Frontal cortex (tissue), 4 donors: Measurements from ENCODE around the gene EFNB1. TPM values are rescaled to one million over a fixed set of nuclear protein-coding genes. Genes with fewer than 3 reads are reported as not detected.
"Not testable (repeated sequence)": the region's sequence is repeated elsewhere in the genome, so short reads cannot be mapped to it uniquely, and the experiment has no call there.

ENCODE experiments used
- DNase-seq, 2 donors: peaks; one replicate each; pipeline ENCODE4 v3.0.0; 2012; ENCODE audit warnings: low spot score in 2 of 2
- FAIRE-seq: peaks from 2 replicates; lab custom pipeline; 2012; peaks lifted over from hg19 to GRCh38; lab: Jason Lieb, UNC
- total RNA-seq: library from RNA; depleted of rRNA; stranded (reverse); fragments of >200 nt; gene quantifications from one replicate; pipeline ENCODE4 v1.2.3, GENCODE V29; 2014
- donor health status: control.
- donor health status: control.
- donor health status: control.

The EFNB1 gene
- 27.7 TPM for total RNA-seq

DNA sequence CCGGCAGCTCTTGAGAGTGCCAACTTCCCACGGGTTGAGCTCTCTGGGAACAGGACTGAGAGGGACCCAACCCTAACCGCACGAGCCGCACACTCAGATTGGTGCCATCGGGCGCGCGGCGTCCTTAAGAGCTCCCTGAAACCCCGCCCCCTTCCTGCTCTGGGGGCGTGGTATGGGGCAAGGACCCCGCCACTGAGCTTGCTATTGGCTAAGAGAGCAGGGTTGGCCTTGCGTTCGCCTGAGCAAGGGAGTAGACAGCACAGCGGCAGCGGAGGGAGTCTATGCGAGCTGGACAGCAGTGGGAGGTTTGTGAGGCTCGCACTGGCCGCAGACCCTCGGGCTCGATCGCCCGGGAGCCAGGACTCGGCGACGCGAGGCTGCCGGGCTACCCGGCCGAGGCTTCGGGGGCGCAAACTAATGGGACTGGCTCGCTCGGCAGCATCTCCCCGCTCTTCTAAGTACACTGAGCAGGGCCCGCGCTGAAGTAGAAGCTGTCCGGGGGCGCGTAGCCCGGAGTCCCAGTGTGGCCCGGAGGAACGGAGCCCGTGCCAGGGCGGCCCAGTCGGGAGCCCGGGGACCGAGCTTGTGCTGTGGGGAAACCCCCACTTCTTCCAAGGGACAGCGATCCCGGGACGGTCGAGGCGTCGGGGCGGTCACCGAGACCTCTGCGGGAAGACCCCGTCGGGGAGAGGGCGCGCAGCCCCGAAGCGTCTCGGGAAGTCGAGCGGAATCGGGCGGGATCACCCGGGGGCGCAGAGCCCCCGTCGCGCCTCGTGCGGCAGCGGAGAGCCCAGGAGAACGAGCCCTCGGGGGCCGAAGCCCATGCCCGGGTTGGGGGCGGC lies at the start of gene EFNB1:
EFNB1 (plus strand) TSS at position 282 of the 842 bp plus-strand sequence. CDS start 756 bp downstream, outside the sequence.
- peak; percentile 79 to 86 for DNase-seq
- FAIRE-seq: no peak

- DNase-seq, FAIRE-seq: not testable (repeated sequence)
Measured at GRCh38 chrX:68781295-68781694, 47.5 kb upstream of the EFNB1 start.

DNA sequence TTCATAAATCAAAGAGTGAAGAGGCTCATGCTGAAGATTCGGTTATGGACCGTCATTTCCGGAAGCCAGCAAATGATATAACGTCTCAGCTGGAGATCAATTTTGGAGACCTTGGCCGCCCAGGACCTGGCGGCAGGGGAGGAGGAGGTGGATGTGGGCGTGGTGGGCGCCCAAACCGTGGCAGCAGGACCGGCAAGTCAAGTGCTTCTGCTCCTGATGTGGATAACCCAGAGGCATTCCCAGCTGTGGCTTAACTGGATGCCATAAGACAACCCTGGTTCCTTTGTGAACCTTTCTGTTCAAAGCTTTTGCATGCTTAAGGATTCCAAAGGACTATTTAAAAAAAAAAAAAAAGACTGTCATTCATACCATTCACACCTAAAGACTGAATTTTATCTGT lies 44.0 kb upstream of the EFNB1 start:
- no peak for DNase-seq
- no peak for FAIRE-seq

DNA sequence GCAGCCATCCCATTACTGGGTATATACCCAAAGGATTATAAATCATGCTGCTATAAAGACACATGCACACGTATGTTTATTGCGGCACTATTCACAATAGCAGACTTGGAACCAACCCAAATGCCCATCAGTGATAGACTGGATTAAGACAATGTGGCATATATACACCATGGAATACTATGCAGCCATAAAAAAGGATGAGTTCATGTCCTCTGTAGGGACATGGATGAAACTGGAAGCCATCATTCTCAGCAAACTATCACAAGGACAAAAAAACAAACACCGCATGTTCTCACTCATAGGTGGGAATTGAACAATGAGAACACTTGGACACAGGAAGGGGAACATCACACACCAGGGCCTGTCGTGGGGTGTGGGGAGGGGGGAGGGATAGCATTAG lies 42.2 kb upstream of the EFNB1 start:
- not testable (repeated sequence) for DNase-seq, FAIRE-seq

DNA sequence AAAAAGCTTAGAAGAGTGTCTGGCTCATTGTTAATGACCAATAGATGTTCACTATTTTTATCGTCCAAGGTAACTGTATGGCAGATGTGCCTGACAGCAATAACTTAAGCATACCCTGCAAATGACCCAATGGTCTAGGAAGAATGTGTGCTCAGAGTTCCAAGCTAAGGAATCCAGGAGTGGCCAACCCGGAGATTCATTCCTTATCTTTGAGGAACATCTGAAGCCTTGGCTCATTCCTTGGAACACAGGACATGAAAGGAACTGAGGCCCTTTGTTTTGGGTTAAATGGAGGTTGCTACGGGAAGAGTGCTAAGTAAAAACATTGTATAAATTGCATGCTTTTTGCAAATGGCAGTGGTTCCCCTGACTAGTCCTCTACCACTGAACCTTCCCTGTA lies 38.9 kb upstream of the EFNB1 start:
- DNase-seq: no peak
- no peak for FAIRE-seq

DNA sequence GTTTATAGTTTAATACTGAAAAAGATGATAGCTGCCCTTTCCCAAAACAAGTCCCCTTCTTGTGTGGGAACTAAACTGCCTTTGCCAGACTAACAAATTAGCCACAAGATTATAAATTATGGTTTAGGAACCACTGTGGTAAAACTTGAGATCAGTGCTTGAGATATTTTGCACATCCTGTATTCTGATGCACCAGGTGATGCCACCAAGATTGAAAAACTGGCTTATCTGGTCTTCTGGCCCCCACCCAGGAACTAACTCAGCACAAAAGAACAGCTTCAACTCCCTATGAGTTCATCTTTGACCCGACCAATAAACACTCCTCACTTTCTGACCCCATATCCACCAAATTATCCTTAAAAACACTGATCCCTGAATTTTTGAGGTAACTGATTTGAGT lies 36.7 kb upstream of the EFNB1 start:
- DNase-seq (no peak), FAIRE-seq (no peak)

DNA sequence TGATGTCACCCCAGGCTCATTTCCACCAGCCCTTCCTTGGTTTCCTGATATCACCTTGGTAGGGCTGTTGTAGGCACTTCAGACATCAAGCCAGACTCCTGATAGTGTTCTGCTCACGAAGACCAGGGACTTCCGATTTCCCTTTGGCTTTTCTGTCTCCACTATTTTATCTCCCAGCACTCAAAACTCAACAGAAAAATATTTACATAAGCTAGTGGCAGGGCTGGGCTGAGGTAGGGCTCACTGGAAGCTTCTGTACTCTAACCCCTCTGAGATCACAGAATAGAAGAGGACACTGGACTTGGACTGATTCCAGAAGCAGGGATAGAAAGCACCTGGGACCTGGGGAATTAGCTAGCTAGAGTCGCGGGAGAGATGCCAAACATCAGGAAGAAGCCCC lies 34.4 kb upstream of the EFNB1 start:
- FAIRE-seq (no peak), DNase-seq (no peak)

- FAIRE-seq: no peak
Measured at GRCh38 chrX:68795741-68796140, 33.1 kb upstream of the EFNB1 start.

GRCh38 chrX:68798400-68798799 lies 30.4 kb upstream of the EFNB1 start:
- not testable (repeated sequence) for FAIRE-seq, DNase-seq

More at GRCh38 chrX:68795741-68796140, 33.1 kb upstream of the EFNB1 start:
- no peak for DNase-seq

DNA sequence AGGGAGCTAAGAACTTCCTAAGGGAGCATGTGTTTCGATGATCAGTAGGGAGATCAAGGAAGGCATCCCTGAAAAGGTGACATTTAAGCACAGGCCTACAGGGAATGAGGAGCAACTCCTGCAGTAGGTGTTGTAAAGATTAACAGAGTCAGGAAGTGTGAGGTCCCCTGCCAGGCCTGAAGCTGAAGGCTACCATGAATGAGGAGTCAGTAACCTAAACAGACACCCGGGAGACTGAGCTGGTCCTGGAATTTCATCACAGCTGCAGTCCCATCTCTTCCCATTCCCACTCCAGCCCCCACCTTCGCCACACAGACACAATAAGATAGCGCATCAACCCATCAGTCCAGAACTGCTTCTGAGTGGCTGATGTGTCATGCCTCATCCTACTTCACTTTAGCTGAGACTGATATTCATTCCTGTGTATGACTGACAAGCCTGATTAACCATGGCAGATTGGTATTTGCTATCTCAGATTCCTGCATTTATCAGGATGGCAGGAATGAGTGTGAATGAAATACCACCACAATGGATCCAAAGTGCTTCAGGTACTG lies 27.0 kb upstream of the EFNB1 start:
- no peak for FAIRE-seq
- DNase-seq: no peak

- DNase-seq: no peak
- no peak for FAIRE-seq
Measured at GRCh38 chrX:68807818-68808217, 21.0 kb upstream of the EFNB1 start.

- DNase-seq (no peak), FAIRE-seq (no peak)
Measured at GRCh38 chrX:68808686-68809357, 20.0 kb upstream of the EFNB1 start.

GRCh38 chrX:68820476-68821110 lies 8.2 kb upstream of the EFNB1 start:
- FAIRE-seq: no peak
- DNase-seq: no peak

DNA sequence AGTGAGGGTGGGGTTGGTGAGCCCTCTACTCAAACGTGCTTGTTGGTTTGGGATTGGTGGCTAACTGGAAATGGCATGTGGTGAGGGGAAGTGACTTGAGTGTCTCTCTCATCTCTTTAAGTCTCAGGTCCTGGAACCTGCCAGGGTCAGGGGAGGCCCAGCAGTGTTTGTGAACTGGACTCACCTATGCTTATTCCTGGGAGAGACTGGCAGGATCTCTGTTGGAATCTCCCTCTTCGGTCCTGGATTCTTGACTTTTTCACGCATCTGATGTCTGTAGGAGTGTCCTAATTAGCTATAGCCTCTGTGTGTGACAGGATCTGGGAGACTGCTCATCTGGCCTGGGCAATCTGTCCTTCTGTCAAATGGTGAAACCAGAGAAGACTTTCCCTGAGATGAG lies 7.2 kb upstream of the EFNB1 start:
- DNase-seq (no peak), FAIRE-seq (no peak)

GRCh38 chrX:68822641-68823410 lies 6.0 kb upstream of the EFNB1 start:
- DNase-seq: no peak
- no peak for FAIRE-seq

- DNase-seq: no peak
- no peak for FAIRE-seq
Measured at GRCh38 chrX:68823413-68824151, 5.2 kb upstream of the EFNB1 start.

GRCh38 chrX:68824152-68824433 lies 4.7 kb upstream of the EFNB1 start:
- FAIRE-seq (no peak), DNase-seq (no peak)

DNA sequence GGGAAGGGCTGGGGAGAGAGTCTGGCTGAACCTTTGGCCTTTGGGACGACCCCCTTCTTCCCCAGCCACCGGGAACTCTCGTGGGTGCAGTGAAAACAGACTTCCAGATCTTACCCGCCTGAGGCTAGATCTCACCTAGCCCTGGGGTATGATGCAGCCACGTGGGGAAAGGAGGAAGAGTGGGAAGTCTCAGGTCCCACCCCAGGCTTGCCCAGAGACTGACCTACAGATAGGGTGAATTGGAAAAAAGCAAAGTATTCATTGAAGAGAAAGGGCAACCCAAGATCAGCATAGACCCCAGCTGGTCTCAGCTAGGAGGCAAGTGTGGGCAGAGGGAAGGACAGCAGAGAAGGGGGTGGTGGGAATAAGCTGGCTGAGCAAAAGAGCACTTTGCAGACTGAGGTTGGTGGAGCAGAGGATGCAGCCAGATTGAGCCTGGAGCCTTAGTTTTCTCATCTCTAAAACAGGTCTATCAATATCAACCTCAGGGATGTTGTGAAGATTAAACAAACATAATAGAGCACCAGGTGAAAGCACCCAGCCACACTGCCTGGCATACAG lies 4.2 kb upstream of the EFNB1 start:
- no peak for DNase-seq
- no peak for FAIRE-seq
